ENCODE data around the gene ORMDL3.

ORMDL3 gene, protein sequence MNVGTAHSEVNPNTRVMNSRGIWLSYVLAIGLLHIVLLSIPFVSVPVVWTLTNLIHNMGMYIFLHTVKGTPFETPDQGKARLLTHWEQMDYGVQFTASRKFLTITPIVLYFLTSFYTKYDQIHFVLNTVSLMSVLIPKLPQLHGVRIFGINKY

DNA sequence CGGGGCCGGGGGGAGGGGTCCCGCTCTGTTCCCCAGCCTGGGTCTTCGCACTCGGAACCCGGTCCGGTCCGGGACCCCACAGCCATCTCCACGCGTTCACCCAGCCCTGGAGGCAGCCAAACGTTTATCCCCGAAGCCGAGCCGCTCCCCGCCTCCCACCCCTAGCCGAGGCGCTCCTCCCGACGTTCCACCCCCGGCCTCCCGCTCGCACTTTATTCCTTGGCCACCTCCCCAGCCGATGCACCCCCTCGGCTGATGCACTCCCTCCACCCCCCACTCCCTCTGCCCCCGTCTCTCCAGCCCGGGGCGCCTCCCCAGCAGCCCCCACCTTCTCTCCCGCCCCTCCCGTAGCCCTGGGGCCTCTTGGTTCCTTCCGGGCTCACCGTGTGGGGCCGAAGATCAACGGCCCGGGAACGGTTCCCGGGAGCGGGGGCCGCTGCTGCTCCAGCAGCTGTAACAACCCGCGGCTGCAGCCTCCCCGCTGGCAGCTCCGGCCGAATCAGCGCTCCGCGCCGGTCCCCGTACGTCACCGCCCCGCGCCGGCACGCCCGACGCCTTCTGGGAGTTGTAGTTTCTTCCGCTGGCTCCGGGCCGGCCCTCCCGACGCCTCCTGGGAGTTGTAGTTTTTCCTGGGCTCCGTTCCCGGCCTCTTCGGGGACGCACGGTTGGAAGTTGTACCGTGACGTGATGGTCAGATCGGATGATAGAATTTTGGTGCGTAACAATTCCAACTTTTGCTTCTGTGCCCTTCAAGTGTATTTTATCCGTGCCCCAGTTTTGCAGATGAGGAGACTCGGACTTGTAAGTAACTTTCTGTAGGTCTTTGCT, at the start of gene ORMDL3, which contains the start of gene LRRC3C:
Gene ORMDL3, minus strand, starts transcription at position 501 of the 828 bp plus-strand sequence. CDS start 3,398 bp downstream, outside the sequence.
Gene LRRC3C, plus strand, starts transcription at position 632 of the 828 bp plus-strand sequence. CDS start 13,792 bp downstream, outside the sequence.
- DNase-seq = peak; percentile 95

DNA sequence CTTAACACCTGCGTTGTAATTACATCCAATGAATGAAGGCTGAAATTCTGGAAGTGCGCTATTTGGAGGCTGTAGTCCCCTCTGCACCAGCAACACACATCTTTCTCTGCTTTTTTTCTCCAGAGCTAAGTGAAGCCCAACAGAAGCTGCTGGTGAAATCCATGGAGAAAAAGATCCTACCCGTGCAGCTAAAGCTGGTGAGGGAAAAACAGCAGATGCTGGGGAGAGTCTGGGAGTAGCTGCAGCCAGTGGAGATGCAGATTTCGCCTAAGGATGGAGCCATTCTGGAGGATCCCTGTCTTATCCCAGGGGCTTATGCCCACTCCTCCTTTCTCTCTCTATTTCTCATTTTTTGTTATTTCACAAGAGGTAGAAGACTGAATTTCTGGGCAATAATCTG, 48.4 kb upstream of the ORMDL3 start:
- DNase-seq = no peak

DNA sequence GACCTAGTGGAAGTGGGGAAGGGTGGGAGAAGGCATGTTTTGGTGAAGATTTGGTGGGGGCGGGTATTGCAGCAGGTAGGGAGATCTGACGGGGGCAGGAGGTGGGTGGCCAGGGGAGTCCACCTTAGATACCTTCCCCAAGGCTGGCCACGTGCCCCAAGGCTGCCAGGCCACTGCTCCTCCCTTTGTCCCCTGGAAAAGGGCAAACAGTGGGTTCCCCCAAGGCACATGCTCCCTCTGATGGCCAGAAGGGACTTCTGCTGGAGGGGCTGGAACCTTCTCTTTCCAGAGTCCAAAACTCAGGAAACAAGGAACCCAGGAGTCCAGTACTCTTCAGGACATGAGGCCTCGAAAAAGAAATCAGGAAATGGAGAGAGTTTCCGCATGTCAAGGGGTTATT, 47.0 kb upstream of the ORMDL3 start:
- DNase-seq = no peak

DNA sequence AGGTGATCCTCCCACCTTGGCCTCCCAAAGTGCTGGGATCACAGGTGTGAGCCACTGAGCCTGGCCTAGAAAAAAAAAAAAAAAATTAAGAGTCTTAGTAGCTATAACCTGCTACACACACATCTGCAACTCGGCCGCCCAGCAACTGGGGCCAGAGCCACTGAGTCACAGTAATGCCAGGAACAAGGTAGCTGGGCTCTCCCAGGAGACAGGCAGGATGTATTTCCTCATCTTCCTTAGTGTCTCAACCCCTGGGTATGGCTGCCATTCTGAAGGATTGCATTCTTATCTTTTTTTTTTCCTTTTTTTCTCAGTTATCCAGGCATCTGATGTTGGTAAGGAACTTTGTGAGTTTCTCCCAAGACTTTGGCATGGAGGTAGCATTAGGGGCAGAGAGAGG, 46.1 kb upstream of the ORMDL3 start:
- no peak for DNase-seq

DNA sequence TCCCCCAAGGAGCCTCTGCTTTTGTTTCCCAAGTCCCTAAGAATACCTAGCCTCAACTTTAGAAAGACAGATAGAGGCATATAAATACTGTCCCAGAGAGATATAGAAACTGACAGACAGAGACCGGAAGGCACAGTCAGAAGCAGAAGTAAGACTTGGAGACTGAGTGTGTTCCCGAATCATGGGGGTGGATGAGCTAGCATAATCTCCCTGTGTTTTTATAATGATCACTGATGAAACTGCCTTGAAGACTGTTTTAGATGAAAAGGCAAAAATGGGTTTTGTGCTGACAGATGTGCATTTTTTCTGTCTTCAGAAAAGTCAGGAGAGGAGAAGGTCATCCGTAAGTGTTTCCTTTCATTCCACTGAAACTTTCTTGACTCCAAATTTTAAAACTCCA, 44.9 kb upstream of the ORMDL3 start:
- DNase-seq = peak; percentile 78

DNA sequence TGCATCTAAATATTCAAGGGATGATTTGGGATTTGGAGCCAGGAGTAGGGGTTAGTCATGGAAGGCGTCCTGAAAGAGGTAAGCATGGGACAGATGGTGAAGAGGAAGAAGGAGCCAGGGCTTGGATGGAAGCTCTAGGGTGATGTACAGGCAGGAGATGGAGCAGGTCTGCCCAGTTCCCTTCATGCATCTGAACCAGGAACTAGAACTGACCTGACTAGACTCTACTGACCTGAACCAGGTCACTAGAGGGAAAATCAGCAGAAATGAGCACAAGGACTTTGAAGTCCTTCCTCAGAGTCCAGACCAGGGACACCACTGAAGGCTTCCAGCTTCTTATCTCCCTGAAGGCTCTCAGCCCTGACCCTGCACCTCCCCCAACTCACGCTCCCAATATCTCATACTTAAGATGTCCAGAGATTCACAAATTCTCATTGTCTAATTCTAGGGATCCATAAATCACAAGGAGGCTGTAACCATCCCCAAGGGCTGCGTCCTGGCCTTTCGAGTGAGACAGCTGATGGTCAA, 43.7 kb upstream of the ORMDL3 start:
- peak; percentile 31 for DNase-seq

DNA sequence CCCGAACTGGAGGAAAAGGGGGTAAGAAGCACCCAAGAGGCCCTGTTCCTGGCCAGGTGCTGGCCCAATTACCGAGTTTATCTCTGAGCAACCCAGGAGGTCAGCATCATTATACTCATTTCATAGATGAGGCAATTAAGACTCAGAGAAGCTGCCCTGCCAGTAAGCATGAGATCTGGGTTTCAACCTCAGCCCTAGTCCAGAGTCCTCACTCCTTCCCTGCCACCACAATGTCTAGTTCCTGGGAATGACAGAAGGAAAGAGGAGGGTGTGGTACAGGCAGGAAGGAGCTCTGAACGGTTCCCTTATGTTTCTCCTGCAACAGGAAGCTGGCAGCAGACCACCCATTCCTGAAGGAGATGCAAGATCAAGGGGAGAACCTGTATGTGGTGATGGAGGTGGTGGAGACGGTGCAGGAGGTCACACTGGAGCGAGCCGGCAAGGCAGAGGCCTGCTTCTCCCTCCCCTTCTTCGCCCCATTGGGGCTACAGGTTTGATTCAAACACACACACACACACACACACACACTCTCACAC, 42.8 kb upstream of the ORMDL3 start:
- DNase-seq = no peak

DNA sequence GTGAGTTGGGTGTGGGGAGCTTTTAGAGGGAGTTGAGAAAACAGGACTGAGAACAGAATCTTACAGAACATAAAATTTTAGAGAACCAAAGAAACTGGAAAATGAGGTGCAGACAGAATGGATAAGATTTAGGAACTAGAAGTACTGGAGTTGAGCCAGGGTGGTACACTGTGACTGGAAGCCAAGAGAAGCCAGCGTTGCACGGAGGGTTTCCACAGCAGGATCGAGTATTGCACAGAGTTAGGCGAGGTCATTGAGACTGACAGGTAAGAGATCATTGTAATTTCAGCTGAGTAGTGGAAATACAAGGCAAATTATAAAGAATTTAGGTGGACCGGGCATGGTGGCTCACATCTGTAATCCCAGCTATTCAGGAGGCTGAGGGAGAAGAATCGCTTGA, 42.0 kb upstream of the ORMDL3 start:
- DNase-seq = no peak

DNA sequence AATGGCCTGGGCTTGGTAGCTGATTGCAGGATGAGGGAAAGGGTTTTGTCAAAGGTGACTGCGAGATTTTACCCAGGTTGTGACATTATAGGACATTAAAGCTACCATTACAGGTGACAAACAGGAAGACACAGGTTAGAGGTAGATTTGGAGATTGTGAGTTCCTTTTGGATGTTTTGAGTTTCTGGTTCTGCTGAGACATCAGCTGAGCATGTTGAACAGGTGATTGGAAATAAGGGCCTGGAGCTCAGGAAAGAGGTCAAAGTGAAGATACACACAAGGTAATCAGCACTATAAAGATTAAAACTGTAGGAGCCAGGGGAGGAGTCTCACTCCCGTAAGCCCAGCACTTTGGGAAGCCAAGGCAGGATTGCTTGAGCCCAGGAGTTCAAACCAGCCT, 41.4 kb upstream of the ORMDL3 start:
- no peak for DNase-seq

DNA sequence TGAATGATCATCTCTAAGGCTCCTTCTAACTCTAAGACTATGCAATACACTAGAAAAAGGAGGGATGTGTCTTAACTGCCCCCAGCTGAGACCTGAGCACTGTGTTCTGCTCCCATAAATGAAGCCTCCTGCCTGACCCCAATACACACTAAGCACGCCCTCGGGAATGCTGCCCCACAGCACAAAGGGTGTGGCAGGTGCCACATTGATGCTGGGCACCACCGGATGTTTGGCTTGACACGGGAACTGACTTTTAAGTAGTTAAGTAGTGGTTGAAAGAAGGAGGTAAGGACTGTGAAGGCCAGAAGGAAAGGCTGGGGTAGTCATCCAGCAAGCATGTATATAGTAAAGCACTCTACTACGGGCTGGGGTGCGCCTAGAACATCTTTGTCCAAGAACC, 39.4 kb upstream of the ORMDL3 start:
- DNase-seq = no peak

DNA sequence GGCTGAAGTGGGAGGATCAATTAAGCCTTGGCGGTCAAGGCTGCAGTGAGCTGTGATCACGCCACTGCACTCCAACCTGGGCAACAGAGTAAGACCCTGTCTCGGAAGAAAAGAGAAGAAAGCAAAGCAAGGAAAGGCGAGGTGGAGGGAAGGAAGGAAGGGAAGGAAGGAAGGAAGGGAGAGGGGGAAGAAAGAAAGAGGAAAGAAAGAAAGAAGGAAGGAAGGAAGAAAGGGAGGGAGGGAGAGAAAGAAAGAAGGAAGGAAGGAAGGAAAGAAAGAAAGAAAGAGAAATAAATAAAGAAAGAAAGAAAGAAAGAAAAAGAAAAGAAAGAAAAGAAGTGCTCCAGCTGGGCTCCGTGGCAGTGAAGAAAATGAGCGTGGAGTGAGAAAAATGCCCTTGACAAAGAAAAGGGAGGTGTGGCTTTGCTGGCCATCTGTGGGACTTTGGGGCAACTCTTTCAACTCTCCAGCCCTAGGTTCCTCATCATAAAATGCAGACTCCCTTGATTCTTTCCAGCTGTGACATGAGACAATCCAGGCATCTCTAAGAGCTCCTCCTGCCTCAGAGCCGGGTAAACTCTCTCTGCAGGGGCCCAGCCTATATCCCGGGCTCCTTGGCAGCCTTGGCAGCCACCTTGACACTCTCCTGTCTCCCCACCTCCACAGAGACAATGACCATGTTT, 37.8 kb upstream of the ORMDL3 start:
- no peak for DNase-seq

DNA sequence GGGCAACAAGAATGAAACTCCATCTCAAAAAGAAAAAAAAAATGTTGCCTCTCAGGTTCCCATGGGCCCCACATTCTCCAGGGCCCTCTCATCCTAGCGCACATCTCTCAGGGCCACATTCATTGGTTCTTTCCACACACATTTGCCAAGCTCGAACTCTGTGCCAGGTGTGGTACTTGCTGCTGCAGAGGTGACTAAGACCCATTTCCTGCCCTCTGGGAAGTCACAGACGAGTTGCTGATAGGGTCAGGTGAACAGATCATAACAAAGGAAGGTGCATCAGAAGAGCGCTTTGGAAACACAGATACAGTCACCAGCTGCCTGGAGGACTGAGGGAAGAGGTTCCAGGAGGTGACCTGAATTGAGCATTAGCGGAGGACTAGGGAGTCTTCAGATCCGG, 36.4 kb upstream of the ORMDL3 start:
- DNase-seq = no peak

DNA sequence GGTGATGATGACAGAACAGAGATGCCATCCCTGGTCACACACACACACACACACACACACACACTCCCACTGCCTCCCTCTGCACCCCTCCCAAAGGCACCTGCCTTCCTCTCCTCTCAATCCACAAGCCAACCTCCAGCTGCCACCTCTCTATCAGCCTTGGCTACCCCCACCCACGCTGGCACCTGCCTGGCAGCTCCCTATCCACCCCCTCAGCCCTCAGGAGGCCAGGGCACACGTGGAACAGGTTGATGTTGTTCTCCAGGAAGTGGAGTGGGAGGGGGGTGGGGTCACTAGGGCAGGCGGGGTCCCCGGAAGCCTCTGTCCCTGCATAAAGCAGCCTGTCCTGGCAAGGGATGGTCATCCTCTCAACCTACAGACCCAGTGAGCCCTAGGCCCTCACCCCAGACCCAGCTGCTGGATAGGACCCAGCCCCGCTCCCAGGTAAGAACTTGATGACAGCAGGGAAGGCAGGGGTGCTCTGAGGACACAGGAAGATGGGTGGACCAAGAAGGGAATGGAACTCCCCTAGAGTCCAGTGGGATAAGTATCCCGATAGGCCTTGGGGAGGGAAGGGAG, 35.3 kb upstream of the ORMDL3 start, which contains the start of gene GSDMA:
Gene GSDMA, plus strand, starts transcription at position 363 of the 579 bp plus-strand sequence. CDS start 2,684 bp downstream, outside the sequence.
- DNase-seq = no peak

DNA sequence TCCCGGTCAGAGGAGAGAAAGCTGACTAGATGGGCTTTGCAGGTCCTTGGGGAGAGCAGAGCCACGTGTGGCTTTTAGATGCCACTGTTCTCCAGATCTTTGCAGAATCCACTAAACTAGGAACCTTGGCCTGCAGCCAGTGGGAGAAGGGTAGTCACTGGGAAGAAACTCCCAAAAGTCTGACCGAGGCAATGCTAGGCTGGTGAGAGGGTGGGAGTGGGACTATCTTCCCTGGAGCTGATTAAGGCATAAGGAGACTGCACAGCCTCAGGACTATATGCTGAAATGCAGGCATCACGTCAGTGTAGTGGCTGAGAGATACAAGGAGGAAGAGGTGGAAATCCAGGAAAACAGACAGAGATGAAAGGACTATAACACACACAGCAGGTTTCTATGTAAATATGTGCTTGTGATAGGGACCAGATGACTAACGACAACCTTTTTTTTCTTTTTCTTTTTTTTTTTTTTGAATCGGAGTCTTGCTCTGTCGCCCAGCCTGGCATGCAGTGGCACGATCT, 33.2 kb upstream of the ORMDL3 start:
- no peak for DNase-seq

DNA sequence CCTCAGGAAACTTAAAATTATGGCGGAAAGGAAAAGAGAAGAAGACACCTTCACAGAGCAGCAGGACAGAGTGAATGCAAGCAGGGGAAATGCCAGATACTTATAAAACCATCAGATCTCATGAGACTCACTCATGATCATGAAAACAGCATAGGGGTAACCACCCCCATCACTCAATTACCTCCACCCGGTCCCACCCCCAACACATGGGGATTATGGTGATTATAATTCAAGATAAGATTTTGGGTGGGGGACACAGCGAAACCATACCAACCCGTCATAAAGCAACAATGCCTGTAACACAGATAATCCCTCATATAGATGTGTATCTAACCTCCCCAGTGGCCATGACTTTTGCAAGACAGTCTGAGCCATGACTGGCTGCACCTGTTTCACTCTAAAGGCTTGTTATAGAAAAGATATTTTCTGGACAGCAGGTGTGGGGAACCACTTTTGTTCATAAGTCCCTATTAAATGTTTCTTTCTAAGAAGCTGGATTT, 28.4 kb upstream of the ORMDL3 start:
- peak; percentile 8 for DNase-seq

DNA sequence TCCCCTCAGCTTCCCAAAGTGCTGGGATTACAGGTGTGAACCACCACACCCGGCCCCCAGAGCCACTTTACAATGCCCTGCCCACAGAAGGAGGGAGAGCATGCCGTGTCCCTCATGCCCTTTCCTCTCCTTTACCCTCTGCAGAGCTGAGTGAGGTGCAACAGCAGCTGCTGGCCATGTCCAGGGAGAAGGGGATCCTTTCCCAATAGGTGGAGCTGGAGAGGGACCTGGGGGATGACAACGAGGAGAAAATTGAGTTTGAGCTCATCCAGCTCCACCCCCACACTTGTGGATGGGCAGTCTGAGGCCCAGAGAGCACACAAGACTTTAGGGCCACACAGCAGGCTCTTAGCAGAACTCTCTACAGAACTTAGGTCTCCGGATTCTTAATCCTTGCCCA, 27.5 kb upstream of the ORMDL3 start:
- DNase-seq = no peak

DNA sequence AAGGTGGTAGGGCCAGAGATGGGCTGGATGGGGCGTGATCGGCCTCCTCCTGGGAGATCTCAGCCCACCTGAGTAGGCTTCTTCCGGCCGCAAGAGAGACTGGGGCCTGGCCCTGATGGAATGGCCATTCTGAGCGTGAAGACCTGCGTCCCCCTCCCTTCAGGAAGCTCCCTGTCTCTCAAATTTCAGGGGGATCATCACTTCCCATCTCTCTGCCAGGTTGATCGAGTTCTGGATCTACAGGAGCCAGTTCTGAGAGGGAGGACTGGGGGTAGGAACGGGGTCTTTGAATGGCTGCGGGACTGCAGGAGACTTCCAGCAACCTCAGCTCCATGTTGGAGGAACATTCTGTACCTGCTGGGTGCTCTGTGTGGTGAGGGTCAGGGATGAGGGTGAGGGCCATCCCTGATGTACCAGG, 26.1 kb upstream of the ORMDL3 start:
- no peak for DNase-seq

DNA sequence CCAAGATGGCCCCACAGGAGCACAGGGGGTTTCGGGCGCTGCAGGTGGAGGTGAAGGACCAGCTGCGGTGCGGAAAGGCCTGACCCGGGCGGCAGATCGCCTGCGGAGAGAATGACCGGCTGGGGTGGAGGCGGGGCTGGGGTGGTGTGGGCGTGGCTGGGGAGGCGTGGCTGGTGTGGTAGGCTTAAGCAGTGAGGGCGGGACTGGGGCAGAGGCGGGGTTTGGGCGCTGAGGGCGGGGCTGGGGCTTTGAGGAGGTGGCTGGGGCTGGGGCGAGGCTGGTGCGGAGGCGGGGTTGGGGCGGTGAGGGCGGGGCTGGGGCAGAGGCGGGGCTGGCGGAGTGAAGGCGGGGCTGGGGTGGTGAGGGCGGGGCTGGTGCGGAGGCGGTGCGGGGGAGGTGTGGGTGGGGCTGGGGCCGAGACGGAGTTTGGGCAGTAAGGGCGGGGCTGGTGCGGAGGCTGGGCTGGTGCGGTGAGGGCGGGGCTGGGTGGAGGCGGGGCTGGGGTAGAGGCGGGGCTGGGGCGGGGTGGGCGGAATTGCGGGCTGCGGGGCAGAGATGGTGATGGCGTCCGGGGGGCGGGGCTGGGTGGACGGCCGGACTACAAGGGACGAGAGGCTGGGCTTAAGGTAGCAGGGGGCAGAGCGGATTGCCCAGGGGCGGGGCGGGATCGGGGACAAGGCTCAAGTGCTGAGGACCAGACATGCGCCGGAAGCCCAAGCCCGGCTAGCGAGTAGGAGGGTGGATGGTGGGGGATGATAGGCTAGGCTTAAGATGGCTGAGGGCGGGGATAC, 25.5 kb upstream of the ORMDL3 start:
- peak; percentile 97 for DNase-seq

DNA sequence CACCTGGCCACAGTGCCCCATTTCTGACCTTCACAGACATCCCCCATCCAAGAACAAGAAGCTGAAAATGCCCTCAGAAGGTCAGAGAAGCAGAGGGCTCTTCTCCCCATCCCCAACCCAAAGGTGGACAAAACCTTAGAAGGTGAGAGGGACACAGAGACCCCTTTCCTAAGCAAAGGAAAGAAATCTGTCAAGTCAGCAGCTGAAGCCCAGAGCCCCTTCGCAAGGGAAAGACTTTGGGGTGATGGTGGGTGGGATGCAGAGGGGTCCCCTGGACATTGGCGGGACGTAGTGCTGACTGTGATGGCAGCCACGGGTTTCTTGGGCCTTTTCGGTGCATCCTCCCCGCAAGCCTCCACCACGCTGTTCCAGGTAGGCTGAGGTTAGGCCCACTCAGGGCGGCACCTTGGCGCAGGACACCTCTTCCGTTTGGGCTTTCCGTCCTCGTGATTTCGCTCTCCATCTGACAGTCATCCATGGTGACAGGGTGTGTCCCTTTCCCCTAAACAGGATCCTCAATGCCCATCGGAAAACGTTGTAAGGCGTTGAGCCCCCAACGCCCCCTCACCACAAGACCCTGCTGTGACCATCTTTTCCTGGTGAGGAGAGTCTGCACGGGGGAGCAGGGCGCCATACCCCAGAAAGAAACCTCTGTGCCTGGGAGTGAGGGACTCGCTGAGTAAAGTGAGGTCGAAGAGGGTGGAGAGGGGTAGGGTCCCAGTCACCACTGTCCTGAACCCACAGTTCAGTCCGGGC, 24.7 kb upstream of the ORMDL3 start:
- no peak for DNase-seq

DNA sequence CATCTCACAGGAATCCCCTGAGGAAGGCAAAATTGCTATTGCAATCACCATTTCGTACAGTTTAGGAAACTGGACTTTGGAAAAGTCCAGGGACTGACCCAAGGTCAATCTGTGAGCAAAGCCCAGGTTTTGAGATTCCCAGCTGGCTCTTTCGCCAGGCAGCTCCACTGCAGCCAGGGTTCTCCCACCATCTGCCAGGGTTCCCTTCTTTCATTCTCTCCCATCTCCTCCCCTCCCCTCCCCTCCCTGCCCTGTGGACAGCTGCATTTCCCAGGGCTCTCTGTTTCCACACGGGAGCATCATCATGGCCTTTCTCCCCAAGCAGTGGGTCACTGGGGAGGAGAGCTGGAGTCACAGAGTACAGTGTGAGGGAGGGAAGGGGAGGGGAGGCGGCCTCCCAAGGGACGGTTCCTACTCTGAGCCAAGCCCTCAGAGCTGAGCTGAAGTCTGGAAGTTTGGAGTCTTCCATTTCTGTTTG, 23.5 kb upstream of the ORMDL3 start:
- DNase-seq = no peak

DNA sequence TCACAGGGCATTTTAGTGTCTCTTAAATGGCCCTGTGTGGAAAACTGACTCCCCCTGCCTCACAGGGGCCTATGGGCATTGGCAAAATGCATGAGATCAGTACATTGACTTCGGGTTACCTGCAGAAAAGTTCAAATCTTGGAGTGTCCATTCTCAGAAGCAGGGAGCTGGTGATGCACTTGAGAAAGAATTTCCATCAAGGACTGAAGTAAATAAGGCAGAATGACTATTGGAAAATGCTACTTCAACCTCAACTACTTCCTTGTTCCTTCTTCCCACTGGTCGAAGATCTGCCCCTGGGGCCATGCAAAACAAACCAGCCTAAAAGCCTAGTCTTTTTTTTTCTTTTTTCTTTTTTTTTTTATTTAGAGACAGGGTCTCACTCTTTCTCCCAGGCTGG, 21.6 kb upstream of the ORMDL3 start:
- DNase-seq = no peak

All from OCI-M1 (cell line).